HG02588 (cell line): Measurements from ENCODE around the gene YWHAQ.
A peak's percentile ranks its signal among the peaks of the same experiment; 100 is the strongest.

ENCODE experiments used
- ATAC-seq: cut with Tn5 transposase; IDR thresholded peaks from one replicate; pipeline ENCODE4 v1.9.1; 2021; ENCODE audit warnings: mild to moderate bottlenecking, moderate library complexity; ENCODE audit not compliant: unreplicated experiment

The YWHAQ gene

GRCh38 chr2:9630736-9631552 is at the start of gene YWHAQ:
YWHAQ (minus strand) TSS chr2:9630997; CDS start chr2:9630452, 545 bp downstream.
- peak; percentile 93 for ATAC-seq

GRCh38 chr2:9680082-9680481 is 49.3 kb upstream of the YWHAQ start:
- ATAC-seq, result no peak

- no peak for ATAC-seq
These were observed 48.4 kb upstream of the YWHAQ start for GRCh38 chr2:9679218-9679617.

GRCh38 chr2:9678544-9678943 is 47.7 kb upstream of the YWHAQ start:
- ATAC-seq, result no peak

- no peak for ATAC-seq
These were observed 44.9 kb upstream of the YWHAQ start for GRCh38 chr2:9675415-9676351.

- no peak for ATAC-seq
These were observed 44.2 kb upstream of the YWHAQ start for GRCh38 chr2:9674891-9675414.

- no peak for ATAC-seq
These were observed 43.2 kb upstream of the YWHAQ start for GRCh38 chr2:9673914-9674481.

GRCh38 chr2:9668687-9669345 is 38.0 kb upstream of the YWHAQ start:
- ATAC-seq, result no peak

GRCh38 chr2:9667826-9668225 is 37.0 kb upstream of the YWHAQ start:
- ATAC-seq, result no peak

GRCh38 chr2:9666306-9666705 is 35.5 kb upstream of the YWHAQ start:
- no peak for ATAC-seq

GRCh38 chr2:9665898-9666297 is 35.1 kb upstream of the YWHAQ start:
- ATAC-seq, result no peak

GRCh38 chr2:9664365-9664764 is 33.6 kb upstream of the YWHAQ start:
- no peak for ATAC-seq

GRCh38 chr2:9663008-9663879 is 32.4 kb upstream of the YWHAQ start:
- ATAC-seq, result no peak

- no peak for ATAC-seq
These were observed 30.5 kb upstream of the YWHAQ start for GRCh38 chr2:9661261-9661660.

GRCh38 chr2:9660781-9661180 is 30.0 kb upstream of the YWHAQ start:
- ATAC-seq, result no peak

GRCh38 chr2:9660154-9660553 is 29.4 kb upstream of the YWHAQ start:
- no peak for ATAC-seq

- ATAC-seq, result no peak
These were observed 28.2 kb upstream of the YWHAQ start for GRCh38 chr2:9658972-9659371.

GRCh38 chr2:9657731-9658130 is 26.9 kb upstream of the YWHAQ start:
- no peak for ATAC-seq

- ATAC-seq, result no peak
These were observed 26.3 kb upstream of the YWHAQ start for GRCh38 chr2:9657083-9657482.

GRCh38 chr2:9656270-9656766 is 25.5 kb upstream of the YWHAQ start:
- peak; percentile 89 for ATAC-seq
